Left hindlimb (tissue), 1 donor: Measurements from ENCODE around the gene ETFDH.
A peak's percentile ranks its signal among the peaks of the same experiment; 100 is the strongest.
"Not testable (repeated sequence)": the region's sequence is repeated elsewhere in the genome, so short reads cannot be mapped to it uniquely, and the experiment has no call there.

Source experiments
- DNase-seq: peaks from one replicate; pipeline ENCODE4 v3.0.0-alpha.2; 2018

The ETFDH gene

GRCh38 chr4:158671915-158672806 lies at the start of gene ETFDH:
ETFDH (plus strand) TSS chr4:158672296; CDS start chr4:158672457, 161 bp downstream.
- peak; percentile 100 for DNase-seq

GRCh38 chr4:158624889-158625478 lies 47.1 kb upstream of the ETFDH start:
- no peak for DNase-seq

- DNase-seq: no peak
Measured at GRCh38 chr4:158625544-158625943, 46.6 kb upstream of the ETFDH start.

- DNase-seq: no peak
Measured at GRCh38 chr4:158630893-158631292, 41.2 kb upstream of the ETFDH start.

- DNase-seq: no peak
Measured at GRCh38 chr4:158636619-158637018, 35.5 kb upstream of the ETFDH start.

- no peak for DNase-seq
Measured at GRCh38 chr4:158644356-158644755, 27.7 kb upstream of the ETFDH start.

GRCh38 chr4:158644760-158645159 lies 27.3 kb upstream of the ETFDH start:
- no peak for DNase-seq

- no peak for DNase-seq
Measured at GRCh38 chr4:158649111-158649680, 22.9 kb upstream of the ETFDH start.

GRCh38 chr4:158652920-158653319 lies 19.2 kb upstream of the ETFDH start:
- no peak for DNase-seq

- no peak for DNase-seq
Measured at GRCh38 chr4:158656439-158656838, 15.7 kb upstream of the ETFDH start.

GRCh38 chr4:158657291-158657690 lies 14.8 kb upstream of the ETFDH start:
- no peak for DNase-seq

- DNase-seq: not testable (repeated sequence)
Measured at GRCh38 chr4:158663255-158663654, 8.8 kb upstream of the ETFDH start.

GRCh38 chr4:158663707-158664625 lies 8.1 kb upstream of the ETFDH start:
- not testable (repeated sequence) for DNase-seq

GRCh38 chr4:158664806-158665205 lies 7.3 kb upstream of the ETFDH start:
- no peak for DNase-seq

GRCh38 chr4:158666892-158667291 lies 5.2 kb upstream of the ETFDH start:
- no peak for DNase-seq

GRCh38 chr4:158667651-158668198 lies 4.4 kb upstream of the ETFDH start:
- DNase-seq: peak; percentile 34

GRCh38 chr4:158669310-158669709 lies 2.8 kb upstream of the ETFDH start:
- DNase-seq: no peak

- DNase-seq: peak; percentile 88
Measured at GRCh38 chr4:158670975-158671664, 976 bp upstream of the ETFDH start.

GRCh38 chr4:158671665-158671914 lies 506 bp upstream of the ETFDH start, which contains the start of gene C4orf46:
C4orf46 (minus strand) TSS chr4:158671887; CDS start chr4:158671801, 86 bp downstream.
- no peak for DNase-seq

- no peak for DNase-seq
Measured at GRCh38 chr4:158673633-158674032, 1.5 kb downstream of the ETFDH start.

- DNase-seq: no peak
Measured at GRCh38 chr4:158676076-158676475, 4.0 kb downstream of the ETFDH start.

- DNase-seq: no peak
Measured at GRCh38 chr4:158678767-158679166, 6.7 kb downstream of the ETFDH start.
